IMR-90 (cell line): ENCODE data around the gene HPRT1. TPM values are rescaled to one million over a fixed set of nuclear protein-coding genes. Genes with fewer than 3 reads are reported as not detected.

Experiments used
- ATAC-seq: fragments of 200-7000 bp; cut with Tn5 transposase; 2 replicates; pipeline ENCODE4 v1.9.1; 2020; ENCODE audit warnings: low read depth, mild to moderate bottlenecking, moderate library complexity
- BruUV-seq: library from RNA; stranded (reverse); fragments of 400-500 nt; replicated peaks from 2 replicates; lab custom pipeline; 2021; lab: Mats Ljungman, UMichigan
- CTCF ChIA-PET: fragments of 300-600 bp; formaldehyde crosslinking; extraction: SDS; loops from one replicate; lab custom pipeline; 2021; ENCODE audit warnings: antibody characterized with exemption; lab: Yijun Ruan, JAX
- POLR2A ChIA-PET: fragments of 300-600 bp; sonication (Branson Sonifier 250); formaldehyde crosslinking; loops from one replicate; lab custom pipeline; 2022; ENCODE audit warnings: antibody characterized with exemption; ENCODE audit not compliant: unreplicated experiment; lab: Charles Lee
- DNase-seq: peaks from one replicate; pipeline ENCODE4 v3.0.0; 2013
- H2AFZ ChIP-seq: replicated peaks from 2 replicates; pipeline ENCODE3; 2013; ENCODE audit warnings: low read length, mild to moderate bottlenecking; ENCODE audit not compliant: poor library complexity
- H2AK5ac ChIP-seq: 2 replicates; pipeline ENCODE4 v1.6.1; 2013; ENCODE audit warnings: low read depth, low read length, inconsistent platforms
- H2AK9ac ChIP-seq: replicated peaks from 2 replicates; pipeline ENCODE3; 2013; ENCODE audit warnings: mild to moderate bottlenecking, low read depth, low read length, moderate library complexity; ENCODE audit not compliant: poor library complexity
- H2BK120ac ChIP-seq: 2 replicates; pipeline ENCODE4 v1.6.1; 2013; ENCODE audit warnings: low read depth, low read length, inconsistent platforms
- H2BK15ac ChIP-seq: 3 replicates; pipeline ENCODE4 v1.6.1; 2013; ENCODE audit warnings: low read depth, low read length, inconsistent platforms
- H2BK20ac ChIP-seq: 2 replicates; pipeline ENCODE4 v1.6.1; 2013; ENCODE audit warnings: low read depth, mild to moderate bottlenecking, inconsistent platforms, low read length, moderate library complexity
- H2BK5ac ChIP-seq: 2 replicates; pipeline ENCODE4 v1.6.1; 2013; ENCODE audit warnings: mild to moderate bottlenecking, low read depth, low read length, inconsistent platforms; ENCODE audit not compliant: poor library complexity, severe bottlenecking
- H3K14ac ChIP-seq: replicated peaks from 2 replicates; pipeline ENCODE4 v1.6.1; 2013; ENCODE audit warnings: low read depth, low read length, inconsistent platforms
- H3K18ac ChIP-seq: 2 replicates; pipeline ENCODE4 v1.6.1; 2013; ENCODE audit warnings: low read depth, low read length, control low read depth
- H3K23ac ChIP-seq: 2 replicates; pipeline ENCODE4 v1.6.1; 2013; ENCODE audit warnings: low read depth, low read length, inconsistent platforms
- H3K27ac ChIP-seq: 2 replicates; pipeline ENCODE4 v1.5.1; 2013; ENCODE audit warnings: mild to moderate bottlenecking, control low read depth, low read length; ENCODE audit not compliant: insufficient read depth
- H3K27me3 ChIP-seq: 2 replicates; pipeline ENCODE4 v1.6.1; 2013; ENCODE audit warnings: low read length; ENCODE audit not compliant: control insufficient read depth, insufficient read depth
- H3K36me3 ChIP-seq: 2 replicates; pipeline ENCODE4 v1.6.1; 2013; ENCODE audit warnings: low read length, mixed read lengths; ENCODE audit not compliant: control insufficient read depth, insufficient read depth
- H3K4ac ChIP-seq: 2 replicates; pipeline ENCODE4 v1.6.1; 2013; ENCODE audit warnings: low read depth, low read length, inconsistent platforms
- H3K4me1 ChIP-seq: 2 replicates; pipeline ENCODE4 v1.6.1; 2013; ENCODE audit warnings: low read length, mixed read lengths; ENCODE audit not compliant: control insufficient read depth, insufficient read depth
- H3K4me2 ChIP-seq: 2 replicates; pipeline ENCODE4 v1.6.1; 2013; ENCODE audit warnings: low read depth, mild to moderate bottlenecking, control low read depth, low read length, moderate library complexity
- H3K4me3 ChIP-seq: 2 replicates; pipeline ENCODE4 v1.5.1; 2013; ENCODE audit warnings: low read depth, mild to moderate bottlenecking, control low read depth, low read length, moderate library complexity; ENCODE audit not compliant: insufficient read depth
- H3K56ac ChIP-seq: 2 replicates; pipeline ENCODE4 v1.6.1; 2013; ENCODE audit warnings: low read length, inconsistent platforms; ENCODE audit not compliant: insufficient read depth; ENCODE audit errors: extremely low read depth
- H3K79me1 ChIP-seq, 2 experiments: 2 replicates each; pipeline ENCODE4 v1.6.1; 2013; ENCODE audit warnings: low read length in 2 of 2, inconsistent platforms in 1 of 2, low read depth in 1 of 2
- H3K9ac ChIP-seq: 2 replicates; pipeline ENCODE4 v1.6.1; 2013; ENCODE audit warnings: low read depth, low read length, control low read depth
- H3K9me1 ChIP-seq: 2 replicates; pipeline ENCODE4 v1.6.1; 2013; ENCODE audit warnings: low read length, inconsistent platforms; ENCODE audit not compliant: insufficient read depth
- H3K9me3 ChIP-seq: 2 replicates; pipeline ENCODE4 v1.6.1; 2013; ENCODE audit warnings: low read length; ENCODE audit not compliant: control insufficient read depth, insufficient read depth
- H4K20me1 ChIP-seq: 2 replicates; pipeline ENCODE4 v1.6.1; 2013; ENCODE audit warnings: low read length, inconsistent platforms; ENCODE audit not compliant: insufficient read depth
- H4K5ac ChIP-seq: 2 replicates; pipeline ENCODE4 v1.6.1; 2013; ENCODE audit warnings: mild to moderate bottlenecking, low read depth, low read length, control low read depth
- H4K8ac ChIP-seq, 2 experiments: 2 replicates each; pipeline ENCODE4 v1.6.1; 2013; ENCODE audit warnings: low read depth in 2 of 2, low read length in 2 of 2, control low read depth in 1 of 2, inconsistent platforms in 1 of 2
- H4K91ac ChIP-seq: 2 replicates; pipeline ENCODE4 v1.6.1; 2013; ENCODE audit warnings: low read depth, low read length, inconsistent platforms; ENCODE audit not compliant: insufficient read depth
- CHD1 ChIP-seq: IDR thresholded peaks from 2 replicates; pipeline ENCODE4 v1.6.1; 2012; ENCODE audit warnings: low read depth, low read length, improper control_type of control experiment
- FOS ChIP-seq: fragments of 150-350 bp; IDR thresholded peaks from 2 replicates; pipeline ENCODE4 v1.6.1; 2016; ENCODE audit warnings: low read depth, low read length
- MXI1 ChIP-seq: IDR thresholded peaks from 2 replicates; pipeline ENCODE4 v1.6.1; 2012; ENCODE audit warnings: low read depth, mild to moderate bottlenecking, low read length, moderate library complexity, borderline replicate concordance
- WGBS, 2 experiments: methylation state at CpG; one replicate each; pipeline versions ENCODE4 v1.1.5 to v1.1.7; 2013; ENCODE audit warnings: missing lambda C conversion rate in 2 of 2; ENCODE audit not compliant: insufficient read length in 1 of 2; ENCODE audit errors: extremely low coverage in 2 of 2; 5-methylcytosine and 5-hydroxymethylcytosine counted together
- dilution Hi-C: fragments of 300-500 bp; cut with HindIII; formaldehyde crosslinking; loops from one replicate; pipeline ENCODE4 v1.14.3; 2018; ENCODE audit warnings: low sequenced_read_pairs; ENCODE audit not compliant: unreplicated experiment
- in situ Hi-C: fragments of 300-500 bp; cut with MboI; formaldehyde crosslinking; loops from 3 replicates; pipeline ENCODE4 v1.14.3; 2019; ENCODE audit warnings: low sequenced_read_pairs, inconsistent platforms, mixed read lengths
- intact Hi-C: fragments of 100-400 bp; cut with micrococcal nuclease; formaldehyde crosslinking; loops from 2 replicates; pipeline ENCODE4 v1.10.0; 2022
- polyA plus RNA-seq, 3 experiments: library from polyadenylated mRNA; depleted of rRNA; stranded (reverse); fragments of >200 nt; gene quantifications; 2 replicates each; pipeline ENCODE4 v1.2.3, GENCODE V29; 2012; ENCODE audit warnings: low replicate concordance in 1 of 3
- total RNA-seq: library from RNA; depleted of rRNA; stranded (reverse); fragments of >200 nt; gene quantifications from 2 replicates; pipeline ENCODE4 v1.2.3, GENCODE V29; 2012

Gene HPRT1
- total and polyA plus RNA-seq, 2 of the 4 experiments (the other 2 are of a cell fraction): 7.0 to 30.3 TPM

DNA sequence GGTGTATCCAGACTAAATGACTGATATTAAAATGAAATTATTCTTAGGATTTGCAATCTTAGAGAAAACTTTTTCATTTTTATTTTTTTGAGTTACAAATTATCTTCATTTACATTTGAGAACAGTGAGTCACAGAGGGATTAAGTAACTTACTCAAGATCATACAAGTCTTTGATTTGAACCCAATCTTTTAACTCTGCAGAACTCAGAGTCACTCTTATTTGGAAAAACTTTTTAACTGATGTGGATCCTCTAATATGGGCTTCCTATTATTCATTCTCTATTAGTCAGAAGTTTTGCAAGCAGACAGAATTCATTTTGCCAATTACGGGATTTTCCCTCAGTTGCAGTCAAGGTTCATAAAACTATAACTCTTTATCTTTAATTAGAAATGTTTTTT lies 20.1 kb downstream of the HPRT1 start:
- no peak for ATAC-seq
- Histone ChIP-seq H3K4me3 (no peak overlapping the region), H3K27ac (peak overlapping the region; percentile 55; the same call in 1 of the 2 replicates), H4K20me1 (no peaks in the 10 kb centered on the region), H3K18ac (no peak overlapping the region), H3K4me1 (no peaks in the 10 kb centered on the region), H3K14ac (no peak overlapping the region), H2AK9ac (no peak overlapping the region), H3K56ac (no peak overlapping the region), H3K9ac (no peak overlapping the region), H2BK20ac (no peak overlapping the region), H3K27me3 (no peaks in the 10 kb centered on the region), H3K36me3 (no peaks in the 10 kb centered on the region; the same call in 1 of the 2 replicates), H2BK120ac (no peak overlapping the region), H3K23ac (no peak overlapping the region), H4K91ac (no peak overlapping the region), H3K9me1 (no peaks in the 10 kb centered on the region), H4K5ac (no peak overlapping the region), H3K79me1 (no peaks in the 10 kb centered on the region), H2AK5ac (no peak overlapping the region), H3K4ac (no peak overlapping the region), H3K9me3 (no peaks in the 10 kb centered on the region), H2BK15ac (no peak overlapping the region), H2AFZ (no peak overlapping the region), H2BK5ac (peak overlapping the region; percentile 15), H3K4me2 (no peak overlapping the region), H4K8ac (no peak overlapping the region)
- intact Hi-C loops: loop anchor here (5.0 to 10.0 kb wide), 3 partner anchors 275 to 517 kb away; no protein-coding TSS in a partner anchor
- DNase-seq: peak; percentile 70
- no TSS peak for BruUV-seq
- ChIA-PET CTCF (no interaction called here), POLR2A (no interaction called here)
- in situ Hi-C loops: loop anchor here (10.0 kb wide), 2 partner anchors 275 to 425 kb away; no protein-coding TSS in a partner anchor
- no CpG with 5 or more reads among the region's 1 CpG for WGBS, 2 experiments
- no peak for TF ChIP-seq CHD1
- TF ChIP-seq FOS: peak; percentile 28; the same call in 1 of the 2 replicates
- TF ChIP-seq MXI1: no peak
- dilution Hi-C loops: no loop called here
